NCI-H1048 (cell line): ENCODE measurements around the gene MRPL46.
"Not testable (repeated sequence)": the region's sequence is repeated elsewhere in the genome, so short reads cannot be mapped to it uniquely, and the experiment has no call there.

Source experiments
- DNase-seq: peaks from one replicate; lab custom pipeline; 2025; lab: John Stamatoyannopoulos, UW

Gene MRPL46

DNA sequence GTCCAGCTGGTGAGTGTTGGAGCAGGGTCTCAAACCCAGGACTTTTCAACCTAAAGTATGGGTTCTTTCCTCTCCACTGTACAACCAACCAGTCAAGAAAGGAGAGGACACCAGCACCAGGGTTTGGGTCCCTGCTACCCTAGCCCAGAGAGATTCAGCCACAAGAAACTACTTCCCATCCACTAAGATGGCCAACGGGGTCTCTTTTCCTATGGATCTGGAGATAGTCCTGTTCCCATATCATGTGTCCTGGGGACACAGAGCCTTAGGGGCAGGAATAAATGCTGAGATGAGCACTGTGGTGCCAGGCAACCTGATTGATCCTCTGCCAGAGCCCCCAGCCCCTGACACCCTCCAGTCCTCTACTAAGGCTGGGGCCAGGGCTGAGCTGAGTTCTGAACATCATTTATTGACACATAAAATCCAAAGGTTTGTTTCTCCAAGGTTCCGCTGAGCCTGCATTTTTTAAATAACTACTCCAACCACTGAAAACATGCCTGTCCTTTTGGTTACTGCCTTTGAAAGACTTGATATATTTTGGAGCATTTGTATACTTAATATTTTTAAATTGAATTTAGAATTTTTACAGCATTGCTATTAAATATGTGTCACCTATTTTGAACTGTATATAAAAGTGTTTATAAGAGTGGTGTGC is 26.0 kb downstream of the MRPL46 start:
- no peak for DNase-seq

- DNase-seq = no peak
Measured at GRCh38 chr15:88440021-88440420, 27.2 kb downstream of the MRPL46 start.

DNA sequence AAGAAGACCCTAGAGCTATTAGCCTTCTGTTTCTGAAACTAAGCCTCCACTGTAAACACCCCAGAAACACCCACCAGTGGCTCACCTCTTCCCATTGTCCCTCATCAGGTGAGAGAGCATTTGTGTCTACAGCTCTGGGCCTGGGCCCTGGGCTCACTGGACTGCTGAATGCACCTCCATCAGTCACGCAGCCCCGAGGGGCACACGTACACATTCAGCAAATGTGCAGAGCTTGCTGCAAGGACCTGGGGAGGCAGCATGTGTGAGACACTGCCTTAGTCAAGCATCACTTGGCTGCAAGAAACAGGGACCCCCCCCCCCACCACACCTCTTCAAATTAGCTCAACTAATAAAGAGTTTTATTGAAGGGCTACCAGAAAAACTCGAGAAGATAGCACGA is 29.0 kb downstream of the MRPL46 start:
- DNase-seq = no peak

DNA sequence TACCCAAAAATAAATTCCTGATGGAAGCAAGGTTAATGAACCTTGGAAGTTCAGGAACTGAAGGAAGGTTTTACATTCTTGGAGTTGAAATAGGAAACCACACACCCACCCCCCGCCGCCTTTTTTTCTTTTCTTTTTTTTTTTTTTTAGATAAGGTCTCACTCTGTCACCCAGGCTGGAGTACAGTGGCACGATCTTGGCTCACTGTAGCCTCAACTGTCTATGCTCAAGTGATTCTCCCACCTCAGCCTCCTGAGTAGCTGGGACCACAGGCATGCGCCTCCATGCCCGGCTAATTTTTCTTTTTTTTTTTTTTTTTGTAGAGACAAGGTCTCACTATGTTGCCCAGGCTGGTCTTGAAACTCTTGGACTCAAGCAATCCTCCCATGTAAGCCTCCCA is 33.1 kb downstream of the MRPL46 start:
- DNase-seq = not testable (repeated sequence)

GRCh38 chr15:88433046-88433685 is 34.0 kb downstream of the MRPL46 start:
- DNase-seq = no peak

DNA sequence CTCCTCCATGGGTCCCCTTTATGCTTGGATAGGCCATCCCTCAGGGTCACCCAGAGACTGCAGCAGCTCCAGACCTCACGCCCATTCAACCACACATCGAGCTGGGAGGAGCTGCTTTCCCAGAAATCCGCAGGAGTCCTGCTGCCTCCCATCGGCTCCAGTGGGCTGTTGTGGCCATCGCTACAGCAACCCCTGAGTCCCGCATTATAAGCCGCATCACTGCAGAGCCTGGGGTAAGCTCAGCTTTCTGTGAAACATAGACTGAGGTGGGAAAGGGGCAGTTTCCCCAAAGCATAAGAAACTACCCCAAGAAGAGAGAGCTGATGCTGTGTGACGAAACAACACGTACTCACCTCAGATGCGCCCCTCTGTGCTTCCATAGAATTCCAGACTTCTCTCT is 35.7 kb downstream of the MRPL46 start:
- no peak for DNase-seq

DNA sequence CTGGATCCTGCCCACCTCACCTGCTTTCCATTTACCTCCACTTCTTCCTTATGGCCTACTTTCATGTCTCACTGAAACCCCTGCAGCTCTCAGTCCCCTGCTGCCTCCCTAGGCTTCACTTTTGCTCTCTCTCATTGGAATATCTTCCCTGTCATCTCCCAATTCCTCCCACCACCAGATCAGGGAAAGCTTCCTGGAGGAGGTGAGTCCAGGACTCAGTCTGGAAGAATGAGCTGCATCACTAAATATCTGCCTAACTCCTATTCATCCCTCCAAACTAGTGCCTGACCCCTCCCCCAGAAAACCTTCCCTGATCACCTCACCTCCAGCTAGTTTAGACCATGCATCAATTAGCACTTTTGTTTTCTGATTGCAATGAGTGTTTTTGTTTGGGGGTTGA is 37.1 kb downstream of the MRPL46 start:
- no peak for DNase-seq

DNA sequence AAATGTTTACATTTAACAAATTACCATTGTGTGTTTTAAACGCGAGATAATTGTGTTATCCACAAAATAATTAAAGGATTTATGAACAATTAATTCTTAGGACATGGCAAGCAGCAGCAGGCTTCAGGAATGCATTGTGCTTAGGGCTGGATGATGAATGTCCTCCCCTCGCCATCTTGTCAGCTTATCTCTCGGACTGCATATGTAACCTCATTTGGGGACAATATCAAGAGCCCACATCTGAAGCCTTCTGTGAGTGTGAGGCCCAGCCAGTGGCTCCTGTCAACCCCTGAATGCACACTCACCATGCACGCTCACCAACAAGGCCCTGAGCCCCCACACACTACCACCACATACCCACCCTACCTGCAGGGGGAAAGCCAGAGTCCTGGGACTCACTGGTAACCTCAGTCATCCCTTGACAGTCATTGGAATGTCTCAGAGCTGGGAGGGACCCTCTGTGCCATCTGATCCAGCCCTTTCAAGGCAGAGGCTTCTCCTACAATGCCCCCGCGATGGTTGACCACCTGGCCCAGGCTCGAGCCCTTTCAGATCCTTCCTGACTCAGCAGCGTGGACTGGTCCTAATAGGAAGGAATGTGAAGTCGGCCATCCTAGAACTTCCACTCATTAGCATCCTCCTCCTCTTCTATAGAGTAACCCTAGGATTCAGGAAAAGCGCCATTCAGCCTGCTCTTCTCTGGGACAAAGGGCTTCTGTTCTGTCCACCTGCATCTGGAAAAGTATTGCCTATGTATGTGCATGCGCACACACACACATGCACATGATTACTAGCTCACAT is 38.2 kb downstream of the MRPL46 start:
- DNase-seq = no peak

DNA sequence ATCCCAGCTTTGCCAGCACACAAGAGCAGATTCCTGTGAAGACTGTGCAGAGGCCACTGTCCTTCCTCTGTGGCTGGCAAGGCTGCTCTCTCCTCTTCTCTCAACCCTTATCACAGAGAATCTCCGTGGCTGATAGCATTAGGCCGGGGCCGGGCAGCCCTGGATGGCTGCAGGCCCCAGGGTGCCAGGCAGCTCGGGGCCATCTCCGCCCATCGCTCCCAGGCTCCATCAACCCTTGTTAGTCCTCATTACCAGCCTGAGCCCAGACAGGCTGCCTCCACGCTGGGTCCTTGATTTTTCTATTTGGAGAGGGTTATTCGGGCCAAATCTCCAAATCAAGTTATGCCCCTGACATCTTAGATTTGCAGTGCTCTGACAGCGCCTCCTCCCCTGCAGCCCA is 39.1 kb downstream of the MRPL46 start:
- DNase-seq = no peak

- no peak for DNase-seq
Measured at GRCh38 chr15:88426304-88426703, 40.9 kb downstream of the MRPL46 start.

DNA sequence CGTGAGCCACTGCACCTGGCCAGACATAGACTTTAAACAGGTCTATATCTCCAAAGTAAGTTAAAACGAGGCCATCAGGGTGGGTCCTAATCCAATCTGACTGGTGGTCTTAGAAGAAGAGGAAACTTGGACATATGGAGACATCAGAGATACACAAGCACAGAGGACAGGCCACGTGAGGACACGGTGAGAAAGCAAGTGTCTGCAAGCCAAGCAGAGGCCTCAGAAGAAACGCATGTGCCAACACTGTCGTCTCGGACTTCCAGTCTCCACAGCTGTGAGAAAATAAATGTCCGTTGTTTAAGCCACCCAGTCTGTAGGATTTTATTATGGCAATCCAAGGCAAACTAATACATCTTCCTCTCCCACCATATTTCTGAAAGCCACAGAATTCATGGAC is 43.9 kb downstream of the MRPL46 start:
- DNase-seq = no peak

DNA sequence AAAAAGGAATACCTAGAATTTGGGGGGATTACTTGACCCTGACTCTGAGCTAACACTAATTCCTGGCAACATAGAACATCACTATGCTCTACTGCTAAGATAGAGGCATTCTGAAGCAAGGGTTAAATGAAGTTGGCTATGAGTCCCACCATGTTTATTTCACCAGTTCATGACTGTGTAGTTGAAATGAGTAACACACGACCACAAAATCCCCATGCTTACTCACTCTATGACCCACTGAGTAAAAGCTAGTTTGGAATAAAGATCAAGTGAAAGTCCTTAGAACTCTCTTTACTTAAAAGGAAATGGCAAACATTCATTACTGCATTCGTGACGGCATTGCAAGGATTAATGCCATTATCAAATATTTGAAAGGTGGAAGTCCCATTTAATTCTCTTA is 47.4 kb downstream of the MRPL46 start:
- DNase-seq = no peak
